ENCODE measurements around the gene BMERB1.
"Not testable (repeated sequence)": the region's sequence is repeated elsewhere in the genome, so short reads cannot be mapped to it uniquely, and the experiment has no call there.

Gene BMERB1
- total RNA-seq: 6.3 to 19.7 (median 7.8) reads per million in 4 experiments

DNA sequence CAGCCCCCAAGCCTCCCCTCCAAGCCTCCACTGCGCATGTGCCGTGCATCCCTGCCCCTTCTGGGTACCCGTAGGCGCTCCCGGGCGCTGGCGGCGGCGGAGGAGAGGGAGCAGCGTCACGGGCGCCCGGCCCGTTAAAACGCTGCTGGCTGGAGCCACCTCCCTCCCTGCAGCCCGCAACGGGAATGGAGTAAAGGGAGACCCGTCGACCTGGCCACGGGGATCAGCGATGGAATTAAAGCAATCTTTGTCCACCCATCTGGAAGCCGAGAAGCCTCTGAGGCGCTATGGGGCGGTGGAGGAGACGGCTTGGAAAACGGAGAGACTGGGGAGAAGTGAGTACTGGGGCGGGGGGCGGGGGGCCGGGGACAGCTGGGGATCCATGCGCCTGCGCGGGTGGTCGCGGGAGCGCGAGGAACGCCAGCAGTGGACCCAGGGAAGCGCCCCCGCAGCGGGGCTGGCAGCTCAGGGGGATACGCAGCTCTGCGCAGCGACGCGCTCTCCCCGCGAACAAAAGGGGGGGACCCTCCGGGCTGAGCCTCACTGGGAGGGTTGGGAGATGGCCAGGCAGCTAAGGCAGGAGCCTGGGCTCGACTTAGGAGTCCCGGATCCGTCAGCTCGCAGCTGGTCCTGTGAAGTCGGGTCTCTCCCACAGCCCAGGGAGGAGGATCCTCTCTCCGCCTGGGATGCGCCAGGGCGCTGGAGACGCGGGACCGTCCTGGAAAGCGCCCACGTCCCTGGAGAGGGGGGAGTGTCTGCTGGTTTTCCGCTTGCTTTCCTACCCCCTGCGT is at the start of gene BMERB1:
Gene BMERB1 (plus strand): TSS at position 164 of the 791 bp plus-strand sequence. CDS start 66 bp downstream, at position 230.
- DNase-seq: no peak

- DNase-seq: not testable (repeated sequence)
Measured at GRCh38 chr16:15388060-15388459, 46.3 kb upstream of the BMERB1 start.

GRCh38 chr16:15389916-15390315 is 44.5 kb upstream of the BMERB1 start:
- not testable (repeated sequence) for DNase-seq

DNA sequence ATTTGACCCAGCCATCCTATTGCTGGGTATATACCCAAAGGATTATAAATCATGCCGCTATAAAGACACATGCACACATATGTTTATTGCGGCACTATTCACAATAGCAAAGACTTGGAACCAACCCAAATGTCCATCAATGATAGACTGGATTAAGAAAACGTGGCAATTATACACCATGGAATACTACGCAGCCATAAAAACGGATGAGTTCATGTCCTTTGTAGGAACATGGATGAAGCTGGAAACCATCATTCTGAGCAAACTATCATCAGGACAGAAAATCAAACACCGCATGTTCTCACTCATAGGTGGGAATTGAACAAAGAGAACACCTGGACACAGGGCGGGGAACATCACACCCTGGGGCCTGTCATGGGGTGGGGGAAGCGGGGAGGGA is 41.4 kb upstream of the BMERB1 start:
- DNase-seq: not testable (repeated sequence)

- not testable (repeated sequence) for DNase-seq
Measured at GRCh38 chr16:15395631-15396508, 38.5 kb upstream of the BMERB1 start, which contains the start of gene MPV17L. MPV17L (plus strand) TSS chr16:15395754; CDS start chr16:15395898, 144 bp downstream.

DNA sequence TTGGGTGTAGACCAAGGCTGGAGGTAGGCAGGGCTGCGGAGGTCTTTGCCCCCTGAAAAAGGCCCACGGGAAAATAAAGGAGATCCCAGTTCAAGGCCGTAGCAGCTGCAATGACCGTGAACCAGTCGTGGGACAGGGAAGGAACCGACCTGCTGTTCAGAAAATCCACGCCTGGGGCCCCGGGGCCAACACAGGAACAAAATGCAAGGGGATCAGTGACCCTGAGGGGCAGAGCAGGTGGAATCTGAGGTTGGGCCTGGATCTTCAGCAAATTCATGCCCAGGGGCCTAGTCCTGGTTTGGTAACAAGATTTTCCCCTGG is 37.9 kb upstream of the BMERB1 start:
- not testable (repeated sequence) for DNase-seq

- DNase-seq: no peak
Measured at GRCh38 chr16:15396948-15397594, 37.3 kb upstream of the BMERB1 start.

GRCh38 chr16:15398618-15399316 is 35.6 kb upstream of the BMERB1 start:
- no peak for DNase-seq

- no peak for DNase-seq
Measured at GRCh38 chr16:15399317-15399716, 35.1 kb upstream of the BMERB1 start.

DNA sequence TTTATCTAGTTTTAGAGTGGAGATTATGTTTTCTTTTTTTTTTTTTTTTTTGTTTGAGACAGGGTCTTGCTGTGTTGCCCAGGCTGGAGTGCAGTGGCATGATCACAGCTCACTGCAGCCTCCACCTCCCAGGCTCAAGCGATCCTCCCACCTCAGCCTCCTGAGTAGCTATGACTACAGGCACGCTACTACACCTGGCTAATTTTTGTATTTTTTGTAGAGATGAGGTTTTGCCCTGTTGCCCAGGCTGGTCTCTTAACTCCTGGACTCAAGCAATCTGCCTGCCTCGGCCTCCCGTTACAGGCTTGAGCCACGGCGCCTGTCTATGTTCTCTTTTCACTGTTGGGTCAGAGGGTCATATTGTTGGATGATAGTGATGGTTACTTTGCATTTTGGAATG is 34.1 kb upstream of the BMERB1 start:
- not testable (repeated sequence) for DNase-seq

- no peak for DNase-seq
Measured at GRCh38 chr16:15401972-15402371, 32.4 kb upstream of the BMERB1 start.

DNA sequence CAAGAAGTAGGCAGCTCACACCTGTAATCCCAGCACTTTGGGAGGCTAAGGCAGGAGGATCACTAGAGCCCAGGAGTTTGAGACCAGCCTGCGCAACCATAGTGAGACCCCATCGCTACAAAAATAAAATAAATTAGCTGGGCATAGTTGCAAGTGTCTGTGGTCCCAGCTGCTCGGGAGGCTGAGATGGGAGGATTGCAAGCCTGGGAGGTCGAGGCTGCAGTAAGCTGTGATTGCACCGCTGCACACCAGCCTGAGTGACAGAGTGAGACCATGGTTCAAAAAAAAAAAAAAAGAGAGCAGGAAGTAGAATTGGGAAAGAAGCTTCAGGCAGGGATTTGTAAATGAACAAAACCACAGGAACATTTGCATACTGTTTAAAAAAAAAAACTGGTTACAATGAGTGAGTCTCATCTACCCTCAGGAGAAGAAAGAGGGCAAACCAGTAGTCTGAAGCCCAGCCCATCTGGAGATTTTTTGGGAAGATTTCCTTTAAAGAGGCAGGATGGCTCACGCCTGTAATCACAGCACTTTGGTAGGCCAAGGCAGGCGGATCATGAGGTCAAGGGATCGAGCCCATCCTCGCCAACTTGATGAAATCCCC is 30.9 kb upstream of the BMERB1 start:
- no peak for DNase-seq

GRCh38 chr16:15404091-15404490 is 30.3 kb upstream of the BMERB1 start:
- not testable (repeated sequence) for DNase-seq

- no peak for DNase-seq
Measured at GRCh38 chr16:15404792-15405191, 29.6 kb upstream of the BMERB1 start.

GRCh38 chr16:15407756-15408155 is 26.6 kb upstream of the BMERB1 start:
- DNase-seq: not testable (repeated sequence)

DNA sequence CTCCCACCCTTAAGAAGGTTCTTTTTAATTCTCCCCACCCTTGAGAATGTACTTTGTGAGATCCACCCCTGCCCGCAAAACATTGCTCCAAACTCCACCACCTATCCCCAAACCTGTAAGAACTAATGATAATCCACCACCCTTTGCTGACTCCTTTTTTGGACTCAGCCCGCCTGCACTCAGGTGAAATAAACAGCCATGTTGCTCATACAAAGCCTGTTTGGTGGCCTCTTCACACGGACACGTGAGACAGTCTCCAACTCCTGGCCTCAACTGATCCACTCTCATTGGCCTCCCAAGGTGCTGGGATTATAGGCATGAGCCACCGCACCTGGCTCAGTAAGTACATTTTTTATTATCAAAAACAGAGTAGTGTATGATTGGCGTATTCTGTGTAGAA is 24.9 kb upstream of the BMERB1 start:
- DNase-seq: not testable (repeated sequence)

DNA sequence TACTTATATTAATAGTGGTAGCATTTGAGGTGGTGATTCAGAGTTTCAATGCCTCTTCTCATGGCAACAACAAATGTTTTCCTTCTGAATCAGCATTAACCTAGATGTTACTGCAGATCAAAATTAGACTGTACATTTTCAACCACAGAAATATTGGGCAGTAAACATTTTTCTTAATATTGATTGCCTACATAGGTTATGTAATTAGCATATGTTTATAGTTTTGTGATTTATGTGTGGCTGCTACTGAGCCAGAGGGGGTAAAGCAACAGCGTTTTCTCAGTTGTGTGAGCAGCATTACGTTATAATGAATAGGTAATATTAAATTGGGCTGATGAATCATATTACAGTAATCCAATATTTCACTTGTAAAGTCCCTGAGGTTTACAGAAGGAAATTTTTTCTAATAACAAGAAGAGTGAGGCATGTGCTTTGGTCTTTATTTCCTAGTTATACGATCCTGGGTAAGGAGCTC is 18.8 kb upstream of the BMERB1 start:
- no peak for DNase-seq

DNA sequence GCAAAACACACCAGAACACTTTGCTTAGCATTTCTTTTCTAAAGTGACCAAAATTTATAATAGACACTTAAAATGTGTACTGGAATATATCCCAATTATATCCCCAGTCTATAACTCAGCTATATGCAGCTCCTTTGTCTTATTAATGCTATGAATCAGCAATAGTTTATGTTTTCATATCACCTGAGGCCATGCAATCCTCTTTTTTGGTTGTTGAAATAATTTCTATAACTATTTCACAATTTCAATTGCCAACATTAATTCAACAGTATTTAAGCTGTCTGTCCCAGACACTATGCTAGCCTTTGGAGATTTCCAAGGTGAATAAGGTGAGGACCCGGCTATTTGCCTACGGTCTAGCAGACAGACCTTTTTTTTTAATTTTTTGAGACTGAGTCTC is 17.2 kb upstream of the BMERB1 start:
- DNase-seq: no peak

- no peak for DNase-seq
Measured at GRCh38 chr16:15418206-15418605, 16.2 kb upstream of the BMERB1 start.

DNA sequence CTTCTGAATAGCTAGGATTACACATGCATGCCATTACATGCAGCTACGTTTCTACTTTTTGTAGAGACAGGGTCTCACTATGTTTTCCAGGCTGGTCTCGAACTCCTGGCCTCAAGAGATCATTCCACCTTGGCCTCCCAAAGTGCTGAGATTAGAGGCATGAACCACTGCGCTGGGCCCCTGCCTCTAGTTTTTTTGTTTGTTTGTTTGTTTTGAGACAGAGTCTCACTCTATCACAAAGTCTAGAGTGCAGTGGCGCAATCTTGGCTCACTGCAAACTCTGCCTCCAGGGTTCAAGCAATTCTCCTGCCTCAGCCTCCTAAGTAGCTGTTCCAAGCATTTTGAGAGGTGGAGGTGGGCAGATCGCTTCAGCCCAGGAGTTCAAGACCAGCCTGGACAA is 12.7 kb upstream of the BMERB1 start:
- not testable (repeated sequence) for DNase-seq

- no peak for DNase-seq
Measured at GRCh38 chr16:15422222-15422621, 12.2 kb upstream of the BMERB1 start.

GRCh38 chr16:15425861-15426260 is 8.5 kb upstream of the BMERB1 start:
- DNase-seq: no peak

Data from effector CD8-positive, alpha-beta T cell (primary cell).